GM21723 (cell line): ENCODE data around the gene LMBRD2.

Experiments
- ATAC-seq: cut with Tn5 transposase; IDR thresholded peaks from one replicate; pipeline ENCODE4 v1.9.1; 2021; ENCODE audit warnings: mild to moderate bottlenecking, moderate library complexity; ENCODE audit not compliant: unreplicated experiment

The LMBRD2 gene

GRCh38 chr5:36111238-36111637 lies 40.4 kb downstream of the LMBRD2 start:
- no peak for ATAC-seq

- ATAC-seq, result no peak
Observed at GRCh38 chr5:36108758-36109460, 42.8 kb downstream of the LMBRD2 start.

- no peak for ATAC-seq
Observed at GRCh38 chr5:36105819-36106218, 45.9 kb downstream of the LMBRD2 start.

DNA sequence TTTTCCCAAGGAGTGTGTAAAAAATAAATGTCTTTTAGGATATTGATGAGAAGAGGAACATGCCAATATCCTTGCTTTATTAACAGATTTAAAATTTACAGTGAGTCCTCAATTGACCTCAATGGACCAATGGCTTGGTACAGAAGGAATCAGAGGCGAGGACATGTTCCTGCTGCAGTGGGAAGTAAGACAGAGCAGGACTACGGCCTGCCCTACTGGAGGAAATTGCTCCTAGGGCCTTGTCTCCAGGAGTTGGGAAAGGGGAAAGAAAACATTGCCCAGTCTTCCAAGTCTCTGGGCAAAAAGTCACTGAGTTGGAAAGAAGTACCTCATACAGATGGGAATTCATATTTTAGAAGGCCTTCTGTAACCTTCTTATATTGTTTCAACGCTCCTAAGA lies 51.9 kb downstream of the LMBRD2 start:
- no peak for ATAC-seq

DNA sequence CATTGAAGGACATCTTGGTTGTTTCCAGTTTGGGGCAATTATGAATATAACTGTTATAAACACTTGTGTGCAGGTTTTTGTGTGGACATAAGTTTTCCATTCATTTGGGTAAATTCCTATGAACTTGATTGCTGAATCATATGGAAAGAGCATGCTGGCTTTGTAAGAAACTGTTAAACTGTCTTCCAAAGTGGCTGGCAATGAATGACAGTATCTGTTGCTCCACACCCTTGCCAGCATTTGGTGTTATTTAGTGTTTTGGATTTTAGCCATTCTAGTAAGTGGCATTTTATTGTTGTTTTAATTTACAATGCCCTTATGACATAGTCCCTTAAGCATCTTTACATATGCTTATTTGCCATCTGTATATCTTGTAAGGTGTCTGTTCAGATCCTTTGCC lies 55.2 kb downstream of the LMBRD2 start:
- ATAC-seq, result no peak

DNA sequence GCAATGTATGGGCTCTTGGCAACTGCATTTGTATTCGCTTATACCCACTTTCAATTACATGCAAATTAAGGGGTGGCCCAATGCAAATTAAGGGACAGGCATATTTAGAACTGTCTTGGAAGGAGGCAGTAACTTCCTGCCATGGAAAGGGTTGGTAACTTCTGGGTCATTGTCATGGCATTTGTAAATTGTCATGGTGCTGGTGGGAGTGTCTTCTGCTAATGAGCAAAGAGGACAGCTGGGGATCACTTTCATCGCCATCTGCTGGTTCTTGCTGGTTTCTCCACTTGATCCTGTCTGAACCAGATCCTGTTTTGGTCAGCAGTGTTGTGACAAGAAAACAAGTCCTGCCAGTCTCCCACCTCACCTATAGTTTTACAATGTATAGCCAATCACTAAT lies 61.7 kb downstream of the LMBRD2 start:
- no peak for ATAC-seq

DNA sequence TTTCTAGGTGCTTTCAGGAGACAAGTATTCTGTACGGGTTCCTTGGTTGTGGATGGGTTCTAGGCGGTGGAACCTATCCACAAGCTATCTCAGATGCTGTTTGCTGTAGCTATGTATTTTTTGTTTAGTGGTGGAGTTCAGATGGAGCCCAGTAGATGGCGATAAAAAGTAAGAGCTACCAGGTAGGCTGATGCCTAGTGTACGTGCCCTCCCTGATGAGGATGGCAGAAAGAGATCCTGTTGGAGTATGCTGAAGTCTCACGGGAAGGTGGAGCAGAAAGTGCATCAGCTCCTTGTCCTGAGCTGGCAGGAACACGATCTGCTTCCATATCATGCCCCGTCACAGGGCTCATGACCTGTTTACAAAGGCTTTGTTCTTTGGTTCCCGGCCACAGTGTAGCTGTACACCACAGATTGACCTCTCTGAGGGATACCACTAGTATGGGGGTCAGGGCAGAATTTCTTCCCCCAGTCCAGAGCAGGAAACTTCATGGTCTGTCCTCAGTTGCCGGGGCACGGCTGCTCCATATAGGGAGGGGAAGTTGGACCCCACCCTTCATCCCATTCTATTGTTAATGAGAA lies 72.4 kb downstream of the LMBRD2 start:
- ATAC-seq, result peak; percentile 98

DNA sequence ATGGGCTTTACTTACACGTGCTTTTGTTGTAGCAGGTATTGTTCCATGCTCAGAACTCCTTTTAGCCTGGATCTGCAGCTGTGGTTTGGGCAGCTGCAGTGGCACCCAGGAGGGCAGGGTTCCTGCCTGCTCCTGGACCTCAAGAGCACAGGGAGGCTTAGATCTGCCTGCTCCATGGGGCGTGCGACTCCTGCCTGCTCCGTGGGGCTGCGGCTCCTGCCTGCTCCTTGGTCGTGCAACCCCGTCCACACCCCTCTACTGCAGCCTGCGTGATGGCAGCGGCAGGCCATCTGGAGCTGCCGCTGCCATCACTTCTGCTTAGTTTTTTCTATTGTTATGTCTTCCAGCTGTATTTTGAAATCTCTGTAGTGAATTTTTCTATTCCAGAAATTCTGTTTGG lies 73.3 kb downstream of the LMBRD2 start:
- no peak for ATAC-seq

- ATAC-seq, result peak; percentile 74
Observed at GRCh38 chr5:36073595-36074216, 78.0 kb downstream of the LMBRD2 start.

- no peak for ATAC-seq
Observed at GRCh38 chr5:36070687-36071571, 80.8 kb downstream of the LMBRD2 start.

DNA sequence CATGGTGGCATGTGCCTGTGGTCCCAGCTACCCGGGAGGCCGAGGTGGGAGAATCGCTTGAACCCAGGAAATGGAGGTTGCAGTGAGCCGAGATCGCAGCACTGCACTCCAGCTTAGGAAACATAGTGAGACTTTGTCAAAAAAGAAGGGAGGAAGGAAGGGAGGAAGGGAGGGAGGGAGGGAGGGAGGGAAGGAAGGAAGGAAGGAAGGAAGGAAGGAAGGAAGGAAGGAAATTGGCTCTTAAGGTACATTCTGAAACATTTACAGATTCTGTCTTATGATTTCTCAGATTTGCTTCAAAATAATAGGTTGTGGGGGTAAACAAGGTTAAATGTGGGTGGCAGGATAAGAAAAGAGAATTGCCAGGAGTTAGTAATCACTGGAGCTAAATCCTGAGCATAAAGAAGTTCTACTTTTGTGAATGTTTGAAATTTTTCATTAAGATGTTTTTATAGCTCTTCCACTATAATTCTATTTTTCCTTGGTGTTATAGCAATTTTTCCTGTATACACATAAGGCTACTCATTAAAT lies 82.9 kb downstream of the LMBRD2 start:
- no peak for ATAC-seq

- no peak for ATAC-seq
Observed at GRCh38 chr5:36066540-36067210, 85.0 kb downstream of the LMBRD2 start, which contains the start of gene UGT3A2. Gene UGT3A2 (minus strand): TSS chr5:36066882. CDS start chr5:36066789, 93 bp downstream.

DNA sequence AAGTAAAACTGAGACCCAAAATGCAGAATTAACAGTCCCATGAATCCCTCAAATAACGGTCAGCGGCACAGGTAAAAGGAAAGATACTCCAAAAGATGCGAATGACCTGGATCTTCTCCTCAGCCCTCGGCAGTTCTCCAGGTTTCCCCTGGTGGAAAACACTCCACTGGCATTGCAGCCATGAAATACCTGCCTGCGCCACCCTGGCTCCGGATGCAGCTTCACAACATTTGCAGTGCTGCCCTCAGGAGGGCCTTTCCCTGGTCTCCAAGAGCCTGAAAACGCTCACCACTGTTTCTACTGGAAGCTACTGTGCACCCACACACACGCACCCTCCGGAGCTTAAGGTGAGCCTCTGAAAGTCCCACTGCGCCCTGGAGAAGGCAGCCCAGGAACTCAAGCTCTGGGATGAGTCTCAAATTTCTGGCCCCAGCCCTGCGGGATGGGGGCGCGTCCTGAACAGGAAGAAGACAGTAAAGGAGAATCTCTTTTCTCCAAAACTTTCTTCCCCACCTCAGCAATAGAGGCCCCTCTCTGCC lies 85.6 kb downstream of the LMBRD2 start:
- no peak for ATAC-seq

- ATAC-seq, result no peak
Observed at GRCh38 chr5:36060420-36060887, 91.2 kb downstream of the LMBRD2 start.

GRCh38 chr5:36059571-36060419 lies 91.9 kb downstream of the LMBRD2 start:
- ATAC-seq, result no peak

GRCh38 chr5:36058776-36059175 lies 92.9 kb downstream of the LMBRD2 start:
- no peak for ATAC-seq

GRCh38 chr5:36057386-36057785 lies 94.3 kb downstream of the LMBRD2 start:
- ATAC-seq, result no peak

GRCh38 chr5:36056422-36056821 lies 95.3 kb downstream of the LMBRD2 start:
- no peak for ATAC-seq

- no peak for ATAC-seq
Observed at GRCh38 chr5:36055984-36056383, 95.7 kb downstream of the LMBRD2 start.
